Panc1 (cell line): ENCODE data around the gene RAB3GAP2.

Source experiments
- POLR2AphosphoS5 ChIP-seq: IDR thresholded peaks from 2 replicates; pipeline ENCODE4 v1.6.1; 2012; ENCODE audit warnings: mild to moderate bottlenecking, low read depth, low read length, moderate library complexity
- SIN3A ChIP-seq: IDR thresholded peaks from 2 replicates; pipeline ENCODE4 v1.6.1; 2012; ENCODE audit warnings: low read depth, mild to moderate bottlenecking, low read length, moderate library complexity, borderline replicate concordance; ENCODE audit not compliant: insufficient read depth
- TF ChIP-seq, protein P1 (sequence below): fragments of 450-650 bp; IDR thresholded peaks from 2 replicates; pipeline ENCODE4 v1.5.1; 2017; ENCODE audit warnings: mild to moderate bottlenecking
- TF ChIP-seq, protein P2 (sequence below), 2 experiments: IDR thresholded peaks; 2 replicates each; pipeline ENCODE4 v1.6.1; 2011 to 2012; ENCODE audit warnings: low read depth in 2 of 2, control low read depth in 1 of 2, low read length in 1 of 2, mild to moderate bottlenecking in 1 of 2, moderate library complexity in 1 of 2; ENCODE audit not compliant: insufficient read depth in 1 of 2

DNA sequence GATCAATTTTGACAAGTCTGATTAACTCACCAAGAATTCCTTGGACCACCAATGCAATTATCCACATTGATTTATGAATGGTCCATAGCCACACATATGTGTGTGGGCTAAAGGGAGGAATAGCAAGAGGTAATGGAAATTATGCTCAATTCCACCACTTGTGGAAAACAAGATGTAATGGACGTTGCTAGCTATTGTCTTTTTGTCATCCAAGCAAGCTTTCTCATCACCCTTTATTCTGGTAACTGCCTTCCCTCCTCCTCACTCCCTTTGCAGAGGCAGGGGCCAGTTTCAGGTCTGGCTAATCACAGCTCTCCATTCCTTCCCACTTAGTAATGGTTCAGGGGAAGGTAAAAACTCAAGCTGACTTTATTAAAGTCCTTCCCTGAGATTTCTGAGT lies 24.7 kb upstream of the RAB3GAP2 start:
- TF ChIP-seq POLR2AphosphoS5, result no peak
- TF ChIP-seq, protein P1, sequence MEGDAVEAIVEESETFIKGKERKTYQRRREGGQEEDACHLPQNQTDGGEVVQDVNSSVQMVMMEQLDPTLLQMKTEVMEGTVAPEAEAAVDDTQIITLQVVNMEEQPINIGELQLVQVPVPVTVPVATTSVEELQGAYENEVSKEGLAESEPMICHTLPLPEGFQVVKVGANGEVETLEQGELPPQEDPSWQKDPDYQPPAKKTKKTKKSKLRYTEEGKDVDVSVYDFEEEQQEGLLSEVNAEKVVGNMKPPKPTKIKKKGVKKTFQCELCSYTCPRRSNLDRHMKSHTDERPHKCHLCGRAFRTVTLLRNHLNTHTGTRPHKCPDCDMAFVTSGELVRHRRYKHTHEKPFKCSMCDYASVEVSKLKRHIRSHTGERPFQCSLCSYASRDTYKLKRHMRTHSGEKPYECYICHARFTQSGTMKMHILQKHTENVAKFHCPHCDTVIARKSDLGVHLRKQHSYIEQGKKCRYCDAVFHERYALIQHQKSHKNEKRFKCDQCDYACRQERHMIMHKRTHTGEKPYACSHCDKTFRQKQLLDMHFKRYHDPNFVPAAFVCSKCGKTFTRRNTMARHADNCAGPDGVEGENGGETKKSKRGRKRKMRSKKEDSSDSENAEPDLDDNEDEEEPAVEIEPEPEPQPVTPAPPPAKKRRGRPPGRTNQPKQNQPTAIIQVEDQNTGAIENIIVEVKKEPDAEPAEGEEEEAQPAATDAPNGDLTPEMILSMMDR, result no peak
- TF ChIP-seq SIN3A, result no peak
- TF ChIP-seq, protein P2, sequence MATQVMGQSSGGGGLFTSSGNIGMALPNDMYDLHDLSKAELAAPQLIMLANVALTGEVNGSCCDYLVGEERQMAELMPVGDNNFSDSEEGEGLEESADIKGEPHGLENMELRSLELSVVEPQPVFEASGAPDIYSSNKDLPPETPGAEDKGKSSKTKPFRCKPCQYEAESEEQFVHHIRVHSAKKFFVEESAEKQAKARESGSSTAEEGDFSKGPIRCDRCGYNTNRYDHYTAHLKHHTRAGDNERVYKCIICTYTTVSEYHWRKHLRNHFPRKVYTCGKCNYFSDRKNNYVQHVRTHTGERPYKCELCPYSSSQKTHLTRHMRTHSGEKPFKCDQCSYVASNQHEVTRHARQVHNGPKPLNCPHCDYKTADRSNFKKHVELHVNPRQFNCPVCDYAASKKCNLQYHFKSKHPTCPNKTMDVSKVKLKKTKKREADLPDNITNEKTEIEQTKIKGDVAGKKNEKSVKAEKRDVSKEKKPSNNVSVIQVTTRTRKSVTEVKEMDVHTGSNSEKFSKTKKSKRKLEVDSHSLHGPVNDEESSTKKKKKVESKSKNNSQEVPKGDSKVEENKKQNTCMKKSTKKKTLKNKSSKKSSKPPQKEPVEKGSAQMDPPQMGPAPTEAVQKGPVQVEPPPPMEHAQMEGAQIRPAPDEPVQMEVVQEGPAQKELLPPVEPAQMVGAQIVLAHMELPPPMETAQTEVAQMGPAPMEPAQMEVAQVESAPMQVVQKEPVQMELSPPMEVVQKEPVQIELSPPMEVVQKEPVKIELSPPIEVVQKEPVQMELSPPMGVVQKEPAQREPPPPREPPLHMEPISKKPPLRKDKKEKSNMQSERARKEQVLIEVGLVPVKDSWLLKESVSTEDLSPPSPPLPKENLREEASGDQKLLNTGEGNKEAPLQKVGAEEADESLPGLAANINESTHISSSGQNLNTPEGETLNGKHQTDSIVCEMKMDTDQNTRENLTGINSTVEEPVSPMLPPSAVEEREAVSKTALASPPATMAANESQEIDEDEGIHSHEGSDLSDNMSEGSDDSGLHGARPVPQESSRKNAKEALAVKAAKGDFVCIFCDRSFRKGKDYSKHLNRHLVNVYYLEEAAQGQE (IDR thresholded peaks at IDR 0.05; ENCODE audit: insufficient read depth in 1 of 2, low read depth in 2 of 2, low read length in 1 of 2), result no peak
